ENCODE data around the gene MRC2.

The MRC2 gene

DNA sequence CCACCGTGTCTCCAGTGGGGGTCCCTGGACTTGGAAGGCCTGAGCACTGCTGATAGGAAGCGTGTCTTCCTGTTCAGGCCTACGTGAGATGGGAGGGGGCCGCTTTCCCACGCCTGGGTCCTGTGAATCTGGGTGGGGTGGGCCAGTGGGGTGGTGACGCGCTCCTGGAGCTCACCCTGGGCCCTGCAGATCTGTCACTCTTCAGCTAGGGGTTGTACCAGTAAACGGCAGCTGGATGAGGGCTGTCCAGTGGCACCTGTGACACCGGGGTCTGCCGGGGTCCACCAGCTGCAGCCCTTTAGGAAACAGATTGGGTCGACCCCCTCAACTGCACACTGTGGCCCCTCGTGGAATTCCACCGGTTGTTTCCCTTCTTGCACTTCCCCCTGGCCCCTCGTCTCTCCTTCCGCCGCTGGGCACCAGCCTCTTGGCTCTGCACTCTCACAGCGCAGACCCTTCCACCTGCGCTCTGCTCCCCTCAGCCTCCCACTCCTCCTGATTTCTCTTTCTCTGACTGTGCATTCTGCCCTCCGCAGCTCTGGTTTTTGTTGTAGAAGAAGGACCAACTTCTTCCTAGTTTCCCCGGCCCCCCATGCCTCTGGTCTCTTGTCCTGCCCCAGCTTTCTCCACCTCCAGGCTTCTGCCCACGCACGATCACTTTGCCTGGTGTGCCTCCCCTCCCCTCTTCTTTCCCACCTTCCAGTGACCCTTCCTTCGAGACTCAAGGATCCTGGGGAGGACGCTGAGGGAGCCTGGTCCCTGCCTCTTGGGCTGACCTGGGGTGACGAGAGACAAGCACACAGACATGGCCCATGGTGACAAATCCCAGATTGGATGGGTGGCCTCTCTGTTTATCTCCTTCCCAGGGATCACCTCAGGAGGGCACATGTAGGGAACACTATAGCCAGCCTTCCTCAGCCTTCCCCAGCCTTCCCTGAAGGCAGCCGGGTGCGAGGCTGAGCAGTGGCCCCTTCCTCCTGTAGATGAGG lies 4.8 kb downstream of the MRC2 start:
- no peak for DNase-seq (ENCODE audit: low read depth)

DNA sequence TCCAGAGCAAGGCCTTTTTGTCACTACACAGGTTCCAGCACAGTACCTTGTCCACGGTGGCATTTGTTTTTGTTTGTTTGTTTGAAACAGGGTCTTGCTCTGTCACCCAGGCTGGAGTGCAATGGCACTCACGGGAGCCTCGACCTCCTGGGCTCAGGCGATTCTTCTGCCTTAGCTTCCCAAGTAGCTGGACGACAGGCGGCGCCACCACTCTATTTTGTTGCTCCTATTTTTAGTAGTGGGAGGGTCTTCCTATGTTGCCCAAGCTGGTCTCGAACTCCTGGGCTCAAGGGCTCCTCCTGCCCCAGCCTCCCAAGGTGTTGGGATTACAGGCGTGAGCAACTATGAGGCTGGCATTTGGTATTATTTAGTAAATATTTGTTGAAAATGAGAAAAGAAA lies 10.3 kb downstream of the MRC2 start:
- DNase-seq (ENCODE audit: low read depth): no peak

DNA sequence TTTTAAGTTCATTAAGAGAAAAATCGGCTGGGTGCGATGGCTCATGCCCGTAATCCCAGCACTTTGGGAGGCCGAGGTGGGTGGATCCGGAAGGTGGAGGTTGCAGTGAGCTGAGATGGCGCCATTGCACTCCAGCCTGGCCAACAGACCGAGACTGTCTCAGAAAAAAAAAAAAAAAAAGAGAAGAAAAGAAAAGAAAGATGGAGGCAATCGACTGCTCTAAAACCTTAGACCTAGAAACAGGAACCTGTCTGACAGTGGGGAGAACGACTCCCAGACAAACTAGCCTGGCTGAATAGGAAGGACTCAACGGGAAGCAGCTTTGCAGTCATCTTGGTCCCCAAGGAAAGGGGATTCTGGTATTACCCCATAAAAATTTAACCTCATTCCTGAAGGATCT lies 13.7 kb downstream of the MRC2 start:
- DNase-seq (ENCODE audit: low read depth): no peak

DNA sequence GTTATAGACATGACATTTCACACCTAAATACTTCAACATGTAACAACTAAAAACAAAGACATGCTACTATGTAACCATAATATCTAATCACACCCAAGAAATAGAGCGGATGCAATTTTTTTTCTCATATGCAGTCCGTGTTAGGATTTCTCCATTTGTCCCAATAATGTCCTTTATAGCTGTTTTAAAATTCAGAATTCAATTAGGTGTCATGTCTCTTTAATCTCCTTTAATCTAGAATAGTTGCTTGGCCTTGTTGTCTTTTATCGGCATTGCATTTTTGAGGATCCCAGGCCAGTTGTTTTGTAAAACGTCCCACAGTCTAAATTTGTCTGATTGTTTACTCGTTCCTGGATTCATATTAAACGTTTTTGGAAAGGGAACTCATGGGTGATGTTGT lies 14.5 kb downstream of the MRC2 start:
- DNase-seq (ENCODE audit: low read depth): no peak

DNA sequence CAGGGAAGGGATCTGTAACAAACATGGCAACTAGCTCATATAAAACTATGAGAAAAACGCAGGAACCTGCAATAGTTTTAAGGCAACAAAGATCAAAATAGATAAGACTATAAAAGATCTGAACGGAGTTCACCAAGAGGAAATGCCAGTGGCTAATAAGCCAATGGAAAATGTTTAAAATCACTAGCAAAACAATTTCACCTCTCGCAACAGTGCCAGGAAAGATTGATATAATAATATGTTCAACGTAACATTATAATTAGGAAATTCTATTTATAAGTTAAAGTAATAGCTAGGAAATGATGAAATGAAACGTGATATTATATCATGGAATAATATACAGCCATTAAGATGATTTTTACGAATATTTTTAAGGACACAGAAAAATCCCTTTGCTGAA lies 16.0 kb downstream of the MRC2 start:
- peak; percentile 23 for DNase-seq (ENCODE audit: low read depth)

DNA sequence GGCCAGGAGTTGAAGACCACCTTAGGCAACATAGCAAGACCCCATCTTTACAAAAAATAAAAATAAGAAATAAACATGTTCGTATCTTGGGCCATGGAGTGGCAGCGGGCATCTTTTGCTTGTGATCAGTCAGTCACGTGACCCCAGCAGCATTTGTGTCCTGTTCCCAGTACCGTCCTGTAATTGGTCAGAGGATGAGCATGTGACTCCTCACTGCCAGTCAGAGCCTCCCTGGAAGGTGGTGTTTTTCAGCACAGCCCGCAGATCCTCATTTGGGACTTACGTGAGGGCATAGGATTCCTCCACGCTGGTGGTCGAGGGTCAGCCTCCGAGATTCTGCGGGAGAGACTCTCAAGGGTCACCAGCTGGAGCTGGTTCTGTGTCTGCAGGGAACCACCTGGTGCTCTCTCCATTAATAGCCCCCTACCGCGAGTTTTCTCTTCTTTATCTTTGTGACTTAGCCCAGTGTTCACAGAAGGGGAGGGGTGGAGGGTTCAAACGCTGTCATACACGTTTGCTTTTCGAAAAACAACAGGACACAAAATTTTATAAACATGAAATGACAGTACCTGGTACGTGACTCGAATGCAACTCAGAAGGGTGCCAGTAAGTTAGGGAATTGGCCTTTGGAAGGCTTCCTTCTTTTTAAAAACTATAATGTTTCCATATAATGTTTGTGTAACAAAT lies 17.2 kb downstream of the MRC2 start:
- no peak for DNase-seq (ENCODE audit: low read depth)

DNA sequence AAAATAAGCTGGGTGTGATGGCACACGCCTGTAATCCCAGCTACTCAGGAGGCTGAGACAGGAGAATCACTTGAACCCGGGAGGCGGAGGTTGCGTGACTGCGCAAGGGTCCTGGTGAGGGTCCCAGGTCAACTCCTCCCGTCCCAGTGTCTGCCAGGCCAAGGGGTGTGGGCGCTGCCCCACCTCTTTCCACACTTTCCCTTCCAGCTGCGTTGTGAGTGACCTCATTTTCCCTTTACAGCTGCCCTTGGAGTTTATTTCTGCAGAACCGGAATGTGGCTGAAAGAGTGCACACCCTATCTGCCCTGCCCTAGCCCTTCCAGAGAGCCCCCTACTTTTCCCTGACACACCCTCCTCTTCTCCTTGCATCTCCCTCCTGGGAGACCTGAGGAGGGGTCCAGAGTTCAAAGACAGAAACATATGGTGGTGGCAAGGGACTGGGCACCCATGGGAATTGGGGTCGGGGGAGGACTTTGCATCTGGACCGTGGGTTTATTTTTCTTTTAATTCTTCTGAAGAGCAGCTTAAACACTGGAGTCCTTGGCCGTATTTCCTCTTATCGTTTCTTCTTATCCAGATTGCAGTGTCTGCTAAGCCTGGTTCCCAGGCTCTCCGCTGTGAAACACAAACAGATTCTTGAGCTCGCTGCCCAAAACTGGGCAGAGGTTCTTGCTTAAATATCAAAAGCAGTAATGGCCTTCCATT lies 20.9 kb downstream of the MRC2 start:
- DNase-seq (ENCODE audit: low read depth): peak; percentile 28

DNA sequence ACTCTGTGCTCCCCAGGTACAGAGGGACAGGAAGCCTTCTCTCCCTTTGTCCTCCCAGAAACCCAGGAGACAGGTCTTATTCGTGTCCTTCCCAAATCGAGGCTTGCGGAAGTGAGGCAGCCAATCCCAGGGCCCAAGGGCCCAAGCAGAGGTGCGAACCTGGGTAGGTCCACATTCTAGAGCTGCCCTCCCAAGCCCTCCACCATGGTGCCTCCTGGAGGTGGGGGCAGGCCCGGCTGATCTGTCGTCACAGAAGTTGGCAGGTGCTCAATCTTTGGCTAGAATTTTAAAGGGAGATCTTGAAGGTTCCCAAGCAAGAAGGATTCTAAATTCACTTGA lies 21.5 kb downstream of the MRC2 start:
- no peak for DNase-seq (ENCODE audit: low read depth)

DNA sequence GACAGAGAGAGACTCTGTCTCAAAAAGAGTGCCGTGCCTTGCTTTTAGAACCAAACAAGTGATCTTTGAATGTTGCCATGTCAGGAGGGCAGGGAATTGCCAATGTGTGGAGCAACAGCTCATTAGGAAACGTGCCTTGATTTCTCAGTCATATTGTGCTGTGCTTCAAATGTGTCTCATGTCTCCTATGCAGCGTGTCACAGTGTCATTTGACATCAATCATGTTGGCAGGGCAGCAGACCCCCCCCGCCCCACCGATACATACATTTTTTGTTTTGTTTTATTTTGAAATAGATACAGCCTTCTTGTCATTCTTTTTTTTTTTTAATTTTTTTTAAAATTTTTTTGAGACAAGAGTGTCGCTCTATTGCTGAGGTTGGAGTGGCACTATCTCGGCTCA lies 22.1 kb downstream of the MRC2 start:
- DNase-seq (ENCODE audit: low read depth): no peak

DNA sequence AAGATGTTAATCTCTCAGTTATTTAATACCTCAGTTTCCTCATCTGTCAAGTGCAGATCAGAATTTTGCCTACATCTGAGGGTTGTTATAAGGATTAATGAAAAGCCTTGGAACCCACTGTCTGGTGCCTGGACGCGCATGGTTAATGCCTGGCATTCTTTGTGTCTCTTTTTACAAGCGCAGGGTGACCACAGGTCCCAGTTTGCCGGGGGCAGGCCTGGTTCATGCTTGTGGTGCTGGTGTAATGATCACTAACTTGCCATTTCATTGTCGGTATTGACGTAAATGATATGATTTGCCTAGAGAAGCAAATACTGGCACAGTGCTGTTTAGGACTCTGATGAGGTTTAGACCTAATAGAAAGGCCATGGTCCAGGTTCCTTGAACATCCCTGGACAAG lies 23.1 kb downstream of the MRC2 start:
- DNase-seq (ENCODE audit: low read depth): no peak

DNA sequence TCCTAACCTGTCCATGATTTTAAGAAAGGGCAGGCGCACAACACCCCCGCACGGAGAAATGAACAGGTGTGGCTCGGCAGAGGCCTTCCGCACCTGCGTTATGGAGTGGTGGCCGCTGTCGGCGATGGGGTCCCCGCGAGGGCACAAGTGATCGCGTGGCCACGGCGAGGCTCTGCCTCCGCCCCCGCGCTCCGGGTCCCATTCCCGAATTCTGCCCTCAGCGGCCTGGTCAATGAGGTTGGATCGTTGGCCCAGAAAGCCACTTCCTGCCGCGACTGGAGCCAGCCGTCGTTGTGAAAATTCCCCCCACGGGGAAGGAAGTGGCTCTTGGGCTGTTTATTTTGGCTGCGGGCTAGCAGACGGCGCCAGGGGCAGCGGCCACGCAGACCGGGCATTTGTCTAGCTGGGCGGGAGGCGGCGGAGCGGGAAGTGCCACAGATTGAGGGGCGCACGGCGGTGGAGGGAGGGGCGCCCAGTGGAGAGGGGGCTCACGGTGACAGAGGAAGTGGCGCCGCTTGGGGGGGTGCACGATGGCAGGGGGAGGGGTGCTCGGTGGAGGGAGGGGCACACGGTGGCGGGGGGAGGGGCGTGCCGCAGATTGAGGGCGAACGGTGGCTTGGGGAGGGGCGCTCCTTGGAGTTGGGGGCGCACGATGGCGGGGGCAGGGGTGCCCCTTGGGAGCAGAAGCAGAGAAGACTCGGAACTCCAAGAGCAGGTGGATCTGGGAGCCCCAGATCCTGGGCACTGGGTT lies 25.0 kb downstream of the MRC2 start:
- DNase-seq (ENCODE audit: low read depth): peak; percentile 69

DNA sequence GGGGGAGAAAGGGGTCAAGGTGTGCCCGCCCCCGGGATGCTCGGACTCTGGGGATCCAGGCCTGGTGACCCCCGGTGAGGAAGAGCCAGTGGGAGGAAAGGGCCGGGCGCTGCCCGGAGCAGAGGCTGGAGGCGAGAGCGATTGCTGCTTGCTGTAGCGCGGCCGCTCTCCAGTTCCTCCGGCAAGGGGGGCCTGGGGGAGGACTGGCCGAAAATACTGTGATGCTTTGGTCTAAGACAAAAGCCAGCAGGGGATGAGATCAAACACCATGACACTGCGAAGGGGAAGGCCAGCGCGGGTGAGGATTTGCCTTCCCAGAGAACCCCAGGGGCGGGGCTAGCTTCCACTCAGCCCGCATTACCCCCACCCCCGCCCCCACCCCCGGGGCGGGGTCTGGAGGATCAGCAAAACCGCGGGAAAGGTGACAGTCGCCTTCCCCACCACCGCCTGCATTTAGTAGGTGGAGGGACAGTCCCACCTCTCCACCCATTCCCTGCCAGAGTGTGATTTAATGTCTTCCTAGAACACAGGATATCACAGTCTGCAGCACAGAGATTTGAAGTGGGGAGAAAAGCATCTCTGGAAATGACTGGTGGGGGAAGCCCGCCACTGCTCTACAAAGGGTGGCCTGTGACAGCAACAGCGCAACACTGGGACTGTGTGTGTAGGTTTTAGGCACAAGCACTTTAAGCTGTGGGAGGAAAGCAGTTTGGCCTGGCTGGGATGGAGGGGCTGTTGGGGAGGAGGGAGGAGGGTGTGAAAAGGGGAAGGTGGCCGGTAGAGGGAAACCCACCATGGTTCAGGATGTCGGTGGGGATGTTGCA lies 25.7 kb downstream of the MRC2 start:
- DNase-seq (ENCODE audit: low read depth): peak; percentile 46

DNA sequence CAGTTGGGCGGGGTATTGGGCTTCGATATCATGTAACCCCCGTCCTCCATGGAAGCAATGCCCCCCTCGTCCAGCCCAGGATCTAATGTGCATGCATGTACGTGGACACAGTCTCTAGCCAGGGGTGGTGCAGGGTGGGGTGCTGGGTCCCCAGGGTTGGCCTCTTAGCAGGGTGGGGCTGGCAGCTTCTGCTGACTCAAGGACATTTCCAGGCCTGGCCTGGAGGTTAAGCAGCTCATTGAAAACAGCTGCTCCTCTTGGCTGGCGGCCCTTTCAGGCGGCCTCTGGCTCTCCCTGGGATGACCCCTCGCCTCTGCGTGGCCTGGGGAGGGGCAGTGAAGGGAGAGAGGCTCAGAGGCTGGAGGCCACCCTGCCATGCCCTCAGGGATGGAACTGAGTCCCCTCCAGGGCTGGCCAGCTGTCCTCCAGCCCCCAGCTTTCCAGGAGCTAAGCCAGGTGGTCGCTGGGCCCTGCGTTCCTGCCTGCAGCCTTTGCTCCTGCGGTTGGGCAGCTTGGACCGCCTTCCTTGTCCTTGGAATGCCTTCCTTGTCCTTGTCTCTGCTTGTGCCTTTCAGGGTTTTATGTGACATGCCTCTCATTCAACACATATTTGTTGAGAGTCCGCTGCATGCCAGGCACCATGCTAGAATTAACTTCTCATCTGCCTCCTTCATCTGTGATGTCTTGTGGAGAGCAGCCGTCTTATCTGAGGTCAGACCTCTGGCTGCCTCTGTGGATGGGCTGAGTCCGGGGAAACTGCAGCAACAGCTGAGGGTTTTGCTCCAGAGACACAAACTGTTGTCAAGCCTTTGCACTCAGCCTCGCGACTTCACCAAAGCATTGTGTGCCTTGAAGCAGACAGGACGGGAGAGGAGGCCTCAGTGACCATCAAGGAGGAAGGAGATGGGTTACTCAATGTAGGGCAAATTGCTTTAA lies 26.6 kb downstream of the MRC2 start:
- DNase-seq (ENCODE audit: low read depth): peak; percentile 53

DNA sequence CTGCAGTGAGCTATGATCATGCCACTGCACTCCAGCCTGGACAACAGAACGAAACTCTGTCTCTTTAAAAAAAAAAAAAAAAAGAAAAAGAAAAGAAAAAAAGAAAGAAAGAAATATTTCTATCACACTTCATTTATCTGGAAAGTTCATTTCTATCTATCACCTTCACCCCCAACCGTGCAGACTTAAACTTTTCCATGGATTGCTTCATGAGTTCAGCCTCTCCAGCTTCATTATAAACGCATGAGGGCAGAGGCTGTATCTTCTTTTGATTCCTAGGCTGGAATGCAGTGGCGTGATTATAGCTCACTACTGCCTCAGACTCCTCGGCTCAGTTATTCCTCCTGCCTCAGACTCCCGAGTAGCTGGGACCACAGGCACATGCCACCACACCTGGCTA lies 28.2 kb downstream of the MRC2 start:
- no peak for DNase-seq (ENCODE audit: low read depth)

DNA sequence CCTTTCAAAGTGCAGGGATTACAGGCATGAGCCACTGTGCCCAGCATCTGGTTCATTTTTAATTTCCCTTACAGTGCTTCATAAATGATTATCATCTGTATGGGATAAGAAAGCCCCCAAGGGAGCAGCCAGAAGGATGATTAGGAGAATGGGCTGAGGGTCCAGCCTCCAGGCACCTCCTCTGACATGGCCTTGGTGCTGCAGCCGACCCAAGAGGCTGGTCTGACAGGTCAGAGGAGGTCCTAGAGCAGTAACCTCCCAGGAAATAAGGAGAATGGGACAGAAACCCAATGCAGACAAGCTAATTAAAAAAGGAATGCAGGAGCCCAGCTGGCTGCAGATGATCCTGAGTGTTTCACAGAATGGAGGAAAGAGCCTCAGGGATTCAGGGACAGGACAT lies 29.0 kb downstream of the MRC2 start:
- DNase-seq (ENCODE audit: low read depth): no peak

DNA sequence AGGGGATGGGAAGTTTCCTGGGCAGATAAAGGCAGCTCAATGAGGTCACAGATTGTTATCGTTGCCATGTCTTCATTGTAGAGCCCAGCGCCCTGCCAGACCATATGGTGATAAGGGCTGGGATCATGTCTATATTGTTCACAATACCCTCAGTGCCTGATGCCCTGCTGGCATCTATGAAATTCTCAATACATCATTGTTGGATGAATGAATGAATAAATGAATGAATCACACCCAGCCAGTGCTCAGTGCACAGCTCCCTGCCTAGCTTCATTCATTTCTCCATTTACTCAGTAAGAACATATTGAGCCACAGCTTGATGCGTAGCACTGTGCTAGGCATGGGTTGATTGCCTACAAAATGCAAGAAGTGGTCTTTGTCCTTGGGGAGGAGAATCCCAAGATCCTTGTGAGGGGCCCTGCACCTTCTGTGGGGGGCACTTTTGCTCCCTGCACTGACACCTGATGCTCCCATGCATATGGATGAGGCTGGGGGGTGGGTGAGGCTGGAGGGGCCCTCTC lies 29.7 kb downstream of the MRC2 start:
- DNase-seq (ENCODE audit: low read depth): no peak

DNA sequence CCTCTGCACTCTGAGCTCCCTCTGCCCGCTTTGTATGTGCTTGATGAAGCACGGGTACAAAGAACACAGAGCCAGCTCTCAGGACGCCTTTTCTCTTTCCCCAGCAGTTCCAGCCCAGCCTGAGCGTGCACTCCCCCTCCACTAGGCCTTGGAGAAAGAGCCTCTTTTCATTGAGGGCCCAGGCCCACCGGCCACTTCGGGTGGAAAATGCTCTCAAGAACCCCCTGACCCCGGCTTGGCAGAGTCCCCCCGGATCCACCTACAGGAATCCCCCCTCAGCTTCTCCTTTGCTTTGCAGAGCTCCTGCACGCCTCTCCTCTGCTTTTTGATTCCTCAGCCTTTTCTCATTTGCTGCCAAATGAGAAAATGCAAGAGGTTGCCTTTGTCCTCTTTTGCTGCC lies 30.2 kb downstream of the MRC2 start:
- DNase-seq (ENCODE audit: low read depth): no peak

DNA sequence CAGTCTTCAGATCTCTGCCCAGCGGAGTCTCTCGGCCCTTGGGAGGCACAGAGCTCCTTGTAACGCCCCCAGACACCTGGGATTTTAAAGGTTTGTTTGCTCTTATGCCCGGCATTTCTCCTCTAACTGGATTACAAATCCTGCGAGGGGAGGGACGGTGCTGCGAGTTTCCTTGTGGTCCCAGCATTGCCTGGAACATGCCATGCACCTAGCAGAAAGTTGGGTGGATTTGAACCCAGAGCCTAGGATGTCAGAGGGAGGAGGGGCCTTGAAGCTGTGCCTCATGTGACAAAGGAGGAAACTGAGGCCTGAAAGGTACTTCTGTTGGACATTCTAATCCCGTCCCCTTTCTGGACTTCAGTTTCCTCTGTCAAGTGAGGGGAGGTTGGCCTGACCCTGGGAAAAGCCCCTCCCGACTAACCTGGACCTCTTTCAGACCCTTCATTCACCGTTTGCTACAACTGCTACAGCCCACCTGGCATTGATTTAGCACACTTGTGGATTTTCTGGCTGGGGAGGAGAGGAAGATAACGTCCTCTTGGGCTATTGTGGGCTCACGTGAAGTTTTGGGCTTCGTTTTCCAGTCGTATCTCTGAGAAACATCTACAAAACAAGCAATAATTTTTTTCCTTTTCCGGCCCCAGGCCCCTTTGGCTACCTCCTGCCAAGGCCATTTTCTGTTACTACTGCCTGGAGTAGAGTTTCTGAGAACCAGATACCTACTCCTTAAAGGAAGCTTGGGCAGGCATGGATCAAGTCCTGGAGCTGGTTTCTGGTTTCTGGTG lies 30.9 kb downstream of the MRC2 start:
- DNase-seq (ENCODE audit: low read depth): no peak

DNA sequence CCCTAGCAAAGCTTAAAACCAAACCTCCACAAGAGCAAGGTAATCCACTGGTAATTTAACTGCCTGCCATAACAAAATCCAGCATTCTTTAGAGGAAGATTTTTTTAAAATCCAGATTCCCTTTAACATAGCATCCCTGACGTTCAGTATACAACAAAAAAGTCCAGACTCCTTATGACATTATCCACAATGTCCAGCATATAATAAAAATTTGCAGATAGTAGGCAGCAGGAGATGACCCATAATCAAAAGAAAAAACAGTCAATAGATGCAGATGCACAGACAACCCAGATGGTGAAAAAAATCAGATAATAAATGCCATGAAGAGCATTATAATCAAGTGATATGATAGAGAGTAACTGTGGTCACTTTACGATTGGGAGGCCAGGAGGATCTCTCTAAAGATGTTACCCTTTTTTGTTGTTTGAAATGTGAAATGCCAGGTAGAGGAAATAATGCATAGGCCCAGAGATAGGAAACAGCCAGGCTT lies 33.2 kb downstream of the MRC2 start:
- no peak for DNase-seq (ENCODE audit: low read depth)

All from iris pigment epithelial cell (primary cell).